ENCODE measurements around the gene HOGA1. TPM values are rescaled to one million over a fixed set of nuclear protein-coding genes. Genes with fewer than 3 reads are reported as not detected.
"Not testable (repeated sequence)": the region's sequence is repeated elsewhere in the genome, so short reads cannot be mapped to it uniquely, and the experiment has no call there.

The HOGA1 gene
- 0.49 TPM for polyA plus RNA-seq (ENCODE audit: insufficient read length)

GRCh38 chr10:97584060-97584797 lies at the start of gene HOGA1:
Gene HOGA1, plus strand, starts transcription at chr10:97584389. Its CDS starts 315 bp downstream, at chr10:97584704.
- peak; percentile 44 for DNase-seq

GRCh38 chr10:97534746-97535367 lies 49.3 kb upstream of the HOGA1 start:
- no peak for DNase-seq

- DNase-seq = no peak
These were observed 46.9 kb upstream of the HOGA1 start for GRCh38 chr10:97537186-97537869.

GRCh38 chr10:97538411-97538810 lies 45.8 kb upstream of the HOGA1 start:
- DNase-seq = no peak

- DNase-seq = no peak
These were observed 45.4 kb upstream of the HOGA1 start for GRCh38 chr10:97538839-97539238.

- DNase-seq = peak; percentile 23
These were observed 44.5 kb upstream of the HOGA1 start for GRCh38 chr10:97539523-97540200.

- DNase-seq = no peak
These were observed 43.3 kb upstream of the HOGA1 start for GRCh38 chr10:97540669-97541500.

GRCh38 chr10:97542169-97543024 lies 41.8 kb upstream of the HOGA1 start:
- DNase-seq = peak; percentile 92

- DNase-seq = peak; percentile 70
These were observed 41.1 kb upstream of the HOGA1 start for GRCh38 chr10:97543025-97543546.

- no peak for DNase-seq
These were observed 37.5 kb upstream of the HOGA1 start for GRCh38 chr10:97546456-97547270.

- no peak for DNase-seq
These were observed 37.0 kb upstream of the HOGA1 start for GRCh38 chr10:97547271-97547600.

- peak; percentile 61 for DNase-seq
These were observed 36.2 kb upstream of the HOGA1 start for GRCh38 chr10:97547962-97548361.

GRCh38 chr10:97548828-97549455 lies 35.2 kb upstream of the HOGA1 start:
- no peak for DNase-seq

GRCh38 chr10:97549587-97550322 lies 34.4 kb upstream of the HOGA1 start:
- DNase-seq = no peak

- no peak for DNase-seq
These were observed 33.6 kb upstream of the HOGA1 start for GRCh38 chr10:97550336-97551149.

- no peak for DNase-seq
These were observed 32.9 kb upstream of the HOGA1 start for GRCh38 chr10:97551271-97551670.

GRCh38 chr10:97553575-97554031 lies 30.6 kb upstream of the HOGA1 start:
- peak; percentile 63 for DNase-seq

- not testable (repeated sequence) for DNase-seq
These were observed 29.9 kb upstream of the HOGA1 start for GRCh38 chr10:97554336-97554735.
